ENCODE data around the gene TMEM178B.

GRCh38 chr7:141201145-141201885, 127.5 kb downstream of the TMEM178B start:
- TF ChIP-seq CTCF (conservative IDR thresholded peaks at IDR 0.05 in 1 of 2, IDR thresholded peaks at IDR 0.05 in 1 of 2; ENCODE audit: extremely low read depth in 1 of 2, insufficient read depth in 1 of 2, low read depth in 1 of 2, low read length in 2 of 2) (no peak), EZH2 (IDR thresholded peaks at IDR 0.05; ENCODE audit: borderline replicate concordance, low read length) (no peak)
